Stimulated activated CD4-positive, alpha-beta T cell treated with anti-CD3 and anti-CD28 coated beads, Interleukin-1b, Interleukin-23, amount 100 ng/mL, for 24 hours (primary cell): ENCODE results near the gene CHRNG.

ENCODE experiments used
- DNase-seq, 4 experiments: peaks; one replicate each; pipeline ENCODE4 v3.0.0-alpha.2; 2020; ENCODE audit warnings: low read depth in 4 of 4, low spot score in 1 of 4

The CHRNG gene

GRCh38 chr2:232504438-232504837 is 35.1 kb upstream of the CHRNG start:
- no peak for DNase-seq

- no peak for DNase-seq
Observed at GRCh38 chr2:232505856-232506255, 33.6 kb upstream of the CHRNG start.

GRCh38 chr2:232506709-232507108 is 32.8 kb upstream of the CHRNG start:
- no peak for DNase-seq

GRCh38 chr2:232508251-232508650 is 31.2 kb upstream of the CHRNG start:
- no peak for DNase-seq

GRCh38 chr2:232511336-232511890 is 28.1 kb upstream of the CHRNG start:
- DNase-seq = no peak

GRCh38 chr2:232512602-232513001 is 26.9 kb upstream of the CHRNG start:
- no peak for DNase-seq

- DNase-seq = no peak
Observed at GRCh38 chr2:232513353-232513752, 26.1 kb upstream of the CHRNG start.

- no peak for DNase-seq
Observed at GRCh38 chr2:232515639-232516038, 23.9 kb upstream of the CHRNG start.

- DNase-seq = no peak
Observed at GRCh38 chr2:232516551-232516950, 22.9 kb upstream of the CHRNG start.

- DNase-seq = no peak
Observed at GRCh38 chr2:232518844-232519243, 20.6 kb upstream of the CHRNG start.

- no peak for DNase-seq
Observed at GRCh38 chr2:232519581-232520438, 19.7 kb upstream of the CHRNG start, which contains the start of gene PRSS56. Gene PRSS56 (plus strand): TSS chr2:232520388. CDS start chr2:232520599, 211 bp downstream.

GRCh38 chr2:232520489-232520888 is 19.0 kb upstream of the CHRNG start:
- no peak for DNase-seq

GRCh38 chr2:232521098-232521497 is 18.4 kb upstream of the CHRNG start:
- no peak for DNase-seq

GRCh38 chr2:232521959-232522622 is 17.4 kb upstream of the CHRNG start:
- peak; percentile 45 to 68 (median 54) for DNase-seq

GRCh38 chr2:232522623-232523401 is 16.7 kb upstream of the CHRNG start:
- DNase-seq = no peak

GRCh38 chr2:232523402-232523681 is 16.1 kb upstream of the CHRNG start:
- no peak for DNase-seq

GRCh38 chr2:232523682-232524597 is 15.6 kb upstream of the CHRNG start:
- peak in 2 of 4 experiments; percentile 26 to 27 for DNase-seq

- no peak for DNase-seq
Observed at GRCh38 chr2:232524771-232525170, 14.7 kb upstream of the CHRNG start.

- DNase-seq = no peak
Observed at GRCh38 chr2:232525199-232525598, 14.3 kb upstream of the CHRNG start.

GRCh38 chr2:232525791-232526371 is 13.6 kb upstream of the CHRNG start, which contains the start of gene CHRND:
Gene CHRND (plus strand): TSS chr2:232526160. CDS start chr2:232526216, 56 bp downstream.
- no peak for DNase-seq
